Erythroblast (primary cell): Measurements from ENCODE around the gene DHRS7B.

Source experiments
- GATA1 ChIP-seq: IDR thresholded peaks from 2 replicates; pipeline ENCODE4 v1.6.1; 2011; ENCODE audit warnings: low read depth, mild to moderate bottlenecking, control low read depth, low read length, moderate library complexity
- POLR2A ChIP-seq: IDR thresholded peaks from 2 replicates; pipeline ENCODE4 v1.6.1; 2011; ENCODE audit warnings: mild to moderate bottlenecking, low read length

DNA sequence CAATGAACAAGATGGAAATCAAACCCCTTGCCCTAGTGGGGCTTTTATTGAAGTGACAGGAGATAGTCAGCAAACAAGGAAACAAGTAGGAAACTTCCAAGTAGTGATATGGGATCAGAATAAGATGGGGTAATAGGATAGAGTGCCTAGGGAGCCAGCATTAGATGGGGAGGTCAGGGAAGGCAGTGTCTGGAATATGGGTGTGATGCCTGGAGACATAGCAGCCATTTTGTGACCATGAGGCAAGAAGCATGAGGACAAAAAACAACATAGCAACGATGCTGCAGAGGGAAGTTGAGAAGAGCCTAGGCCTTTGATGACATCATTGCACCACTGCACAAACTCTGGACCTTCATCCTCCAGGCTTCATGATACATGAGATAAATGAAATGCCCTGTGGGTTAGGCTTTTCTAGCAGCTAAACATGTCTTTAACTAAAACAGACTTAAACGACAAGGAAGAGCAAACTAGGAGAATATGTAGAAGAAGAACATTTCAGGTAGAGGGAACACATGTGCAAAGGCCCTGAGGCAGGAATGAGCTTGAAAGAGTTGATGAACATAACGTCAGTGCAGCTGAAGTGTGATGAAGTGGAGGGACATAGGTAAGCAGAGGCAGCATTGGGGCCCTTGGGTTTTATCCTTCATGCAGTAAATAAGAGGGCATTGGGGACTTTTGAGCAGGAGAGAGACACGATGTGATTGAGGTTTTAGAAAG, 105.4 kb downstream of the DHRS7B start:
- no peak for TF ChIP-seq POLR2A
- no peak for TF ChIP-seq GATA1
